ENCODE measurements around the gene RNF169.
"Not testable (repeated sequence)": the region's sequence is repeated elsewhere in the genome, so short reads cannot be mapped to it uniquely, and the experiment has no call there.

RNF169 gene

DNA sequence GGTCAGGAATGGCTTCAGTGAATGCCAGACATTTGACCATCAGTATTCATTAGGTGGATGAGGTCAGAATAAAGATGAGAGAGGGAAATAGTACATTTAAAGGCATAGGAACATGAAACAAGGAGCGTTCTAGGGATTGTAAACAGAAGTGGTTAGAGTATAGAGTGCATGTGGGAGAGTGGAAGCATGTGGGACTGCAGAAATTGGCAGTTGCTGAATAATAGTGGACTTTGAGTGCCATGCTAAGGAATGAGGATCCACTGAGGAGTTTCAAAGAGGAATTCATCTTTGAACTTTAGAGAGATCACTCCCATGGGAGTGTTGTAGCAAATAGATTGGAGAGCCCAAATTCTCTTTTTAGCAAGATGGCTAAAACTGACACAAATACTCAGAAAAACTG is 7.9 kb downstream of the RNF169 start:
- no peak for FAIRE-seq

DNA sequence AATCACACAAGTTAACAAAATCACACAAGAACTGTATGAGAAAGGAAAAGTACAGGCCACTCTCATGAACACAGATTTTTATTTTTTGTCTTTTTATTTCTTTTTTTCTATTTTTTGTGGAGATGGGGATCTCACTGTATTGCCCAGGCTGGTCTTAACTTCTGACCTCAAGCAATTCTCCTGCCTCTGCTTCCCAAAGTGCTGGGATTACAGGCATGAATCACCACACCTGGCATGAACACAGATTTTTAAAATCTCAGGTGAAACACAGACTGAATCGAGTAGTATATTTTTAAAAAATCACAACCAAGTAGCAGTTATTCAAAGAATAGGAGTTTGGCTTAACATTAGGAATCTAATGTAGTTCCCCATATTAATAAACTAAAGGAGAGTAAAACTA is 18.3 kb downstream of the RNF169 start:
- FAIRE-seq (no peak), DNase-seq (ENCODE audit: extremely low spot score, insufficient read length, low read depth) (no peak)

More for the DNA sequence above, 7.9 kb downstream of the RNF169 start:
- DNase-seq (ENCODE audit: extremely low spot score, insufficient read length, low read depth), result no peak

DNA sequence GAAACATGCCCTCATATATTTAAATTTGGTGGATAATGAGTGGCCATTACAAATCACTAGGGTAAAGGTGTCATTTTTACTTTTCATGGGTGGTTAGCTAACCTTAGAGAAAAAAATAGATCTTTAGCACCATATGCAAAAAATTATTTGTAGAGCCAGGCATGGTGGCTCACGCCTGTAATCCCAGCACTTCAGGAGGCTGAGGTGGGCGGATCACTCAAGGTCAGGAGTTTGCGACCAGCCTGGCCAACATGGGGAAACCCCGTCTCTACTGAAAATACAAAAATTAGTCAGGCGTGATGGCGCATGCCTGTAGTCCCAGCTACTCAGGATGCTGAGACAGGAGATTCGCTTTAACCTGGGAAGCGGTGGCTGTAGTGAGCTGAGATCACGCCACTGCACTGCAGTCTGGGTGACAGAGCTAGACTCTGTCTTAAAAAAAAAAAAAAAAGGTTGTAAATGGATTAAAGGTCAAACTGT is 19.6 kb downstream of the RNF169 start:
- not testable (repeated sequence) for DNase-seq (ENCODE audit: extremely low spot score, insufficient read length, low read depth)
- FAIRE-seq, result peak; percentile 90

DNA sequence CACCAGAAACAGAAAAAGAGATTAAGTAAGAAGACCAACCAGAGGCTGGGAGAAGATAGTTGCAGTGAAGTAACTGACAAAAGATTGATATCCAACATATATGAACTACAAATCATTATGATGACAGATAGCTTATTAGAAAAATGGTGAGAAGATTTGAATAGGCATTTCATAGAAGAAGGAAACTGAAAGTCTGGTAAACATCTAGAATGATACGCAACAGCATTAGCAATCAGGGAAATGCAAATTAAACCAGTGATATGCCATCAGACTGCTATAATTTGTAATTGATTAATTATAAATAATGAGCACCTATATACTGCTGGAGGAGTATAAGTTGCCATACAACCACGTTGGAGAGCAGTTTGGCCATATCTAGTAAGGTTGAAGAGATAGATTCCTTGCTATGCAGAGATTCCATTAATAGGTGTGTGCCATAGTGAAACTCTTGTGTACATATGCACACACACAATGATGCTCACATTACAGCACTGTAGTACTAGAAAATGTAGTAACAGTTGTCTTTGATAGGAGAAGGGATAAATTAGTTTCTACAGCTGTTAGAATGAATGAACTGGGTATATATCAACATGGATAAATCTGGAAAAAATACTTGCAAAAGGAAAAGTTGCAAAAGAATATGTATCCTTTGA is 20.5 kb downstream of the RNF169 start:
- FAIRE-seq (no peak), DNase-seq (ENCODE audit: extremely low spot score, insufficient read length, low read depth) (no peak)

DNA sequence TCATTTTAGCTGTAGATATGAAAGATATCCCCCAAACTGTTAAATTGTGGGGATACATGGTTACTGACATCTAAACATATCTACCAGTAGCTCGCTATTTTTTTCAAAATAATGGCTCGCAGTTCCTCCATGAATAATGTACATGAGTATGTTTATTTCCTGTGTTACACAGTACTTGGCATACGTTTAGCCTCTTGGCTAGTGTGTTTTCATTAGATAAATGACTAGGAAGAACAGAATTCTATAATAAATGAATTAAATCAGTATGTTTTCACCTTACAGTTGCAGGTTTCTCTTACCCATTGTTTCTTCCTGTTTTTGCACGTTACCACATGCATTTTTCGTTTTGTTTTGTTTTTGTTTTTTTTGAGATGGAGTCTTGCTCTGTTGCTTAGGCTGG is 21.8 kb downstream of the RNF169 start:
- FAIRE-seq (no peak), DNase-seq (ENCODE audit: extremely low spot score, insufficient read length, low read depth) (no peak)

DNA sequence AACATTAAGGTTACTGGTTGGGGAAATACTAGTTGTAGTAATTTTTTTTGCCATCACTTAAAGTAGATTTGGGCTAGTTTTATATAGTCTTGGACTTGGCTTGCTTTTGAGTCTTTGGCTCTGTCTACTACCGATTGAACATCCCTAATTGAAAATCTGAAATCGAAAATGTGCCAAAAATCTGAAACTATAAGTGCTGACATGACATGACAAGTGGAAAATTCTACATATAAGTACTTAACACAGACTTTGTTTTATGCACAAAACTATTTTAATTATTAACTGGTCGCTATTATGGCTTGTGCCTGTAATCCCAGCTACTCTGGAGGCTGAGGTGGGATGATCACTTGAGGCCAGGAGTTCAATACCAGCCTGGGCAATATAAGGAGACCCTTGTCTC is 22.5 kb downstream of the RNF169 start:
- no peak for DNase-seq (ENCODE audit: extremely low spot score, insufficient read length, low read depth)
- no peak for FAIRE-seq

DNA sequence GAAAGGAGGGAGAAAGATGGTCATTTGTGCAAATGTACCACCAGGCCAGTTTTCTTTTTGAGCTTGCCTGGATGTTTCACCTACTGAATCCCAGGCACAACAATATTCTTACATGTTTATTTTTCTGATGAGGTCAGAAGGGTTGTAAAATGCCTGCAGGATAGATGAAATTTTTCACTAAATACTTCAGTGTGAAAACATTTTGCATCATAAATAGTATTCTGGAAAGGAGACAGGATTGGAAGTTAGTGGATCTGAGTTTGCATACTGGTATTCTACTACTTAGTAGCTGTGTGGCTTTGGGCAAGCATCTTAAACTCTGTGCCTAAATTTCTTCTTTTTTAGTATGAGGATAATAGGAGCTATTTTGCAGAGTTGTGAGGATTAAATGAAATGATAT is 24.8 kb downstream of the RNF169 start:
- FAIRE-seq (no peak), DNase-seq (ENCODE audit: extremely low spot score, insufficient read length, low read depth) (no peak)

DNA sequence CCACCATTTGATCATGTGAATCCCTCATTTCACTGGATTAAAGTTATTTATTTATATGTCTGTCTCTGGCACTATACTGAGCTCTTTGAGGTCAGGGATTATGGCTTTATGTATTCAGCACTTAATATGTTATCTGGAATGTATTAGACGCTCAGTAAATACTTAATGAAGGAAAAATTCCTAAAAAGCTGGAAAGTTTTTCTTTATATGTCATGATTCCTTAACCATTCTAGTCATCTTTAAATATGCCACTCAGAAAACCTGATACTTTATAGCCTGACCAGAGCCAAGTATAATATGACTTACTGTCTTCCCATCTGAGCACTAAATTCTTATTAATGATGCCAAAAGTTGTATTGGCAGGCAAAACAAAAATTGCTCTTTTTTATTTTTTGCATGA is 27.1 kb downstream of the RNF169 start:
- FAIRE-seq (no peak), DNase-seq (ENCODE audit: extremely low spot score, insufficient read length, low read depth) (no peak)

DNA sequence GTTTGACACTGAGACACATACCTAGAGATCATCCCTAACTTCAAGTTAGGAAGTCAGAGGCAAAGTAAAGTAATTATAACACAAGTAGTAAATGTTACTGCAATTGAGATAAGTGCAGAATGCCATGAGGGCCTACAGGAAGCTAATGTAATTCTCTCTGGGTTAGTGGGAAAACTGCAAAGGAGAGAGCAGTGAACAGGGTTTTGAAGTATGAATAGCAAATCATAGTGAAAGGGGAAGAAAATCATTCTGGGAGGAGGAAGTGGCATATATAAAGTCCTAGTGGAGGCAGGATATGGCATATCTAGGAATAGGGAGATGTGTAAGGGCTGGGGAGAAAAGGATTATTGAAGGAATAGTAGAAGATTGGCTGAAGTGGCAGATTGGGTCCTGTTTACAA is 27.9 kb downstream of the RNF169 start:
- DNase-seq (ENCODE audit: extremely low spot score, insufficient read length, low read depth) (no peak), FAIRE-seq (no peak)

DNA sequence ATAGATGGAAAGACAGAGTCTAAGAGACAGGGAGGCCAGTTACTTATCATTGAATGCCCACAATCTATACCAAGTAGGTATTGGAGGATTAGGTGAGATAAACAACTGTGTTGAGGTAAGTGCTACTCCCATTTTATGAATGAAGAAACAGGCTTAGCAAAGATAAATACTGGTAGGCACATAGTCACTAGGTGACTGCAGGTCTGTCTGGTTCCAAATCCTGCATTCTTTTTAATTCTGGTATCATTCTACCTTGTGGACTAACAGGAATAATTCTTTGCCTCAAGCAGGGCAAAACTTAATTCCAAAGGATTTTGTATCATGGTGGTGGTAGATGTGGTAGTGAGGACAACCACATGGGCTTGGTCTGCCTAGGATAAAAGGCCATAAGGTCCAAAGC is 28.4 kb downstream of the RNF169 start:
- FAIRE-seq (no peak), DNase-seq (ENCODE audit: extremely low spot score, insufficient read length, low read depth) (no peak)

DNA sequence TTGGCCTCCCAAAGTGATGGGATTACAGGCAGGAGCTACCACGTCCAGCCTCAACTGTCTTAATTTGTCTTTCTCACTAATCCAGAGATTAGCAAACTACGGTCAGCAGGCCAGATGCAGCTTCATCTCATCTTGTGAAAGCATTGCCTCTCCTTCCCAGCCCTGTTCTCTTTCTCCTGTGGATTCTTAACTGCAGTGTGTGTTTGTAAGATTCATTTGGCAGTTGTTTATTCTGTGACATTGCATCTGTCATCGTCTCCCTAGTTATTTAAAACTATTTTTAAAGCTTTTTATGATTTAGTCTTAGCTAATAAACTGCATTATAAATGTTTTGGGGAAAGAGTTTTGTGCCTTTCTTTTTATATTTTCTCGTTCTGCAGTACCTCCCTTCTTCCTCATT is 29.2 kb downstream of the RNF169 start:
- FAIRE-seq (no peak), DNase-seq (ENCODE audit: extremely low spot score, insufficient read length, low read depth) (no peak)

DNA sequence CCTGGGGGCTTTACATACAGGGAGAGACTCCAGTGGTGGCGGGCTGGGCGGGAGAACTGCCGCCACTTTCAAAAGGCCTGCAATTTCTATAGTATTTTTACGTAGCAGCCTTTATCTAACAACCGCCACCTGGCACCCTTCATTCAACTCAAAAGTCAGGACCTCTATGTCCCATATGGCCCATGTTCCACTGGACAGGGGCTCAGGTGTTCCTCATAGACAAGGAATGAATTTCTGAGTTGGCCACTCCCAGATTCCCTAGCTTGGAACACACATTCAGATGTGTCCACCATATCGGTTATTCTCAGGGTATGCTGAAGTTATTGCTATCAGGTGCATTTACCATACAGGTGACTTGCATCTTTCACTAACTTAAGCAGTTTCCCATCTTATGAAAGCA is 29.9 kb downstream of the RNF169 start:
- FAIRE-seq (no peak), DNase-seq (ENCODE audit: extremely low spot score, insufficient read length, low read depth) (no peak)

DNA sequence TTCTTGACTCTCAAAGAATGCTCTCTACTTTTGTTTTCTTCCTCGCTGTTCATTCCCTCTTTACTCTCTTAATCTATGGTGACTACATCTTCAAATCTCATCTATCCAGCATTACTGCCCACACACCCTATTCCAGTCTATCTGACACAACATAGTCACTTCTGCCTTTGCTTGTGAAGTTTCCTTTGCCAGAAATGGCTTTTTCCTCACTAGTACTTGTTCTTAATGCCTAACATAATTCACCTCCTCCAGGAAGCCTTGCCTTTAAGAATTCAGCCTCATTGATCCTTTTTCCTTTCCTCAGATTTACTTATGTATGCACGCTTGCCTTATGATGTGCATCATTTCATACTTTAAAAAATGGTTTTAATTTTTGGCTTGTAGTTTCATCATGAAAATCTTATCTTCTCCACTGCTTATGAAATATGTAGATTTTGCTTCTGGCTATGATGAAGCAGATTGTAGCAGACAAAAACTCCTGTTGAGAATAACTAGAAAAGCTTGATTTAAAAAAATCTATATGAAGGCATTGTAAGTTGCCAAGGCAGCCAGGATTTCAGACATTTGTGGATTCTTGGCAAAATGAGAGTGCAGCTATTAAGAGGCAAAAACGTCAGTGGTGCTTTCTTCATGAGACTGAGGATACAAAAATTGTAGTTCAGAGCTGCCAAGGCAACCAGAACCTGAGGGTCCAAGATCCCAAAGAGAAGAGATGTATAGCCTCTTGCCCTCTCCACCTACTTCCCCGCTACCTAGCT is 31.8 kb downstream of the RNF169 start:
- FAIRE-seq (no peak), DNase-seq (ENCODE audit: extremely low spot score, insufficient read length, low read depth) (no peak)

DNA sequence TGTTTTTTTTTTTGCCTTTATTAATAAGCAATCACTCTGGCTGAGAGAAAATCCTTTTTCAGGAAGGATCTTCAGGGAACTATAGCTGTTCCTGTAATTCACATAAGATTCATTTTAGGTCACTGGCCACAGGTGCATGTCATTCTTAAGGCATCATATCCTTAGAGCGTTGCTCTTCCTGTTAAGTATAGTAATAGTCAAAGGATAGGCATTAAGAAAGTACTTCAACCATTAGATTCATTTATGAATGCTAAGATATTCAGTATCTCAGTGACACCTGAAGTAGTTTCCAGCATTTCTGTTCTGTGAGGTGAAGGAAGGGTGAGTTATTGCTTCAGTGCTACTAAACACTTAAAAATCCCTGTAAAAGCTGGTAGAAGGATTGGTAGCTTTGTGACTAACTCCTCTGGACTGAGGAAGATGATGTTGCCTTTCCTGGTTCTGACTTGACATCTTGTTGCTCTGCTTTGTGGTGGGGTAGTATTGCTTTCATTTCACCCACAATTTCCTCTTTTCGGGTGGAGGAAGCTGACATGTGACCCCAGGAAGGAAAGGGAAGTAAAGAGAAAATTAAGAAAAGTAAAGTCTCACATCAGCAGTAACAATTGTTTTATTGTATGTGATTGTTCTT is 34.7 kb downstream of the RNF169 start:
- DNase-seq (ENCODE audit: extremely low spot score, insufficient read length, low read depth), result peak; percentile 37
- peak; percentile 92 for FAIRE-seq

DNA sequence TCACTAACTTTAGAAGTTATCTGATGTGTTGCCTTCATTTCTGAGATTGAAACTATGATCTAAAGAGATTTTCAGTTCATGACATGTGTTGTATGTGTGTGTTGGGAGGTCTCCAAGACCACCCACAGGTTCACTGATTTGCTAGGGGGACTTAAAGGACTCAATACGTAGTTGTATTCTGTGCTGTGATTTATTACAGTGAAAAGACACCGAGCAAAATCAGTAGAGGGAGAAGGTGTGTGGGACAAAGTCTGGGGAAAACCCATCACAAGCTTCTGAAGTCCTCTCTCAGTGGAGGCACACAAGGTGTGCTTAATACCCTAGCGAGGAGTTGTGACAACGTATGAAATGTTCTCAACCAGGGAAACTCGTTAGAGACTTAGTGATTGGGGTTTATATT is 35.6 kb downstream of the RNF169 start:
- FAIRE-seq, result peak; percentile 79
- DNase-seq (ENCODE audit: extremely low spot score, insufficient read length, low read depth), result no peak

DNA sequence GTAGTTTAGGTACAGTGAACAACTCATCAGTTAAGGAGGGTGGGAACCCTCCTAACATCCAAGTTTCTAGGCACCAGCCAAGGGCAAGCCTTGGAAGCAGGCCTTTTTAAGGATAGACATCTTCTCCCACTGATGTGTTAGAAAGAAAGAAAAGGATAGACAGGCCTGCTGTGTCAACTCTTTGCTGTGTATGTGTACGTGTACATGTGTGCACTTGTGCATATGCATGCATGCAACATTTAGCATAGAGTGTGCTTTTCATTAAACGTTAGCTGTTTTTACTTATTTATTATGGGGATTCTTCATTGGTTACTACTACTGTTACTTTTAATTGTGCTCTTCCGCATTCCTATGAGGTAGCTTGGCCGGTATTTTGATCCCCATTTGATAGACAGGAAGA is 36.1 kb downstream of the RNF169 start:
- no peak for FAIRE-seq
- no peak for DNase-seq (ENCODE audit: extremely low spot score, insufficient read length, low read depth)

DNA sequence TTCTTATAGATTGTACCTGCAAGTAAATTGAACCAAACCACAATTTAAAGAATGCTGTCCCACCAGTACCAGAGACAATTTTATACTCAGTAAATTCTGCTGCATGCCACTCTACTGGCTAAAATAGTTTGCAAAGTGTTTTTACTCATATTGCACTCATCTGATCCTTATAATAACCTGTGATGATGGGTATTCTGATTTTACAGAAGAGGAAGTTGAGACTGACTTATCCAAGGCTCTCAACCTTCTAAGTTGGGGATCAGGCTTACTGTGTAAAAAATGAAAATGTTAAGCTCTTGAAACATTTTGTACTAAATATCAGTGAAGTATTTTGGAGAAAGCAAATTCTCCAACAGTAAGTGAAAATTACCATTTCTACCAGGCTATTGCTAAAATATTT is 37.9 kb downstream of the RNF169 start:
- FAIRE-seq, result no peak
- no peak for DNase-seq (ENCODE audit: extremely low spot score, insufficient read length, low read depth)

DNA sequence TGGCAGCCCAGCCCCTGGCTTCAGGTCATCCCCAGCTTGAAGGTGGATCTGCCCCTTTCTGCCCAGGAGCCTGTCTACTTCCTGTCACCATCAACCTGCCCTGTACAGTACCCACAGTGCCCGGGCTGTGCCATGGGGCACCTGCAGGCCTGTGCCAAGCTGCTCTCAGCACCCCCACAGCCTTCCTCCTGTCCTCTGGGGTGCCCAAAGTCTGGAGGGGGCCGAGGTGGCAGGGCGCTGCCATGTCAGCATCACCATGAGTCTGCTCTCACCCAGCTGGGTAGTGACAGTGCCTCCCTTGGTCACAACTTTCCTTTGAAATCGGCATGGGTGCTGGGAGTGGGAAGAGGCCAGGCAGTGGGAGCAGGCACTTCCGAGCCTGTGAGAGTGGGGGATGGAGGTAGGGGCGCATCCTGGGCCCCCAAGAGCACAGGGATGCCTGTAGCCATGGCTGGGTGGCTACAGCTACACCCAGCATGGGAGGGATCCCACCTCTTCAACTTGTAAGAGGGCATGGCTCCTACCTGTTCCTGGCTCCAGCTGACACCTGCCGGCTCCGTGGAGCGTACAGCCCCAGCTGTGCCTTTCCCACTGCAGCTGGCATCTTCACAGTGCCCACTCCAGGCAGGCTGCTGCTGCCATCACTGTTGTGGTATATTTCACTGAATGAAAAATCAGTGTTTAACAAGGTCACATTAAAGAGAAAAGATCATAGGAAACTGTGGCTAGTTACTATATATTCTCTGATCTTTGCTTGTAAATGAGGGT is 42.9 kb downstream of the RNF169 start:
- no peak for DNase-seq (ENCODE audit: extremely low spot score, insufficient read length, low read depth)
- FAIRE-seq, result no peak

DNA sequence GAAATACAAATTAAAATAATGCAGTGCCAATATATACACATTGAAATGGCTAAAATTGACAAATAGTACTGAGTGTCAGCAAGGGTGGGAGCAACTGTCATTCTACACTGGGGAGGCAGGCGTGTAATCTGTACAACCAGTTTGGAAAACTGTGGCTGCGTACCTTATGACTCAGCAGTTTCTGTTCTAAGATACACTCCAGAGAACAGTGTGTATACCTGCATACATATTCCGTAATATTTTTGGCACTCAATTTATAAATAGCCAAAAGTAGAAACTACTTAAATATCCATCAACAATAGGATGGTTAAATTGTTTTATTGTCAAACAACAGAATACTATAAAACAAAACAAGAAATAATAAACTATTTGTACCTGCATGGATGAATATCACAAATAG is 57.6 kb downstream of the RNF169 start:
- FAIRE-seq (no peak), DNase-seq (ENCODE audit: extremely low spot score, insufficient read length, low read depth) (no peak)

DNA sequence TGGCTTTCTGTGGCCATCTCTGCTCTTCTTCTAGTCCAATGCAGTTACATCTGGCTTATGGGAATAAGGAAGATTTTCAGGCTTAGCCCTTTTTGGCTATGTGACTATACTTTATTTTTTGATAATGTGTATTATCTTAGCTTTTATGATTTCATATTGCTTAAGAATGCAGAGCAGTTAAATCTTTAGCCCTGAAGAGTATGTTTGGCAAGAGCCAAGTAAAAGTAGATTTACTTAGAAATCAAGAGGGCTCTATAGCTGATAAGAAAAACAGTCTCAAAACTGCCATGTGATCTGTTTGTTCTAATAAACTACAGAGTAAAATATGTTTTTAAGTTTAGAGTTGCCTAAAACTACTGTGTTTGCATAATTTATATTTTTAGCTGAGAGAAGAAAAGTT is 61.2 kb downstream of the RNF169 start:
- FAIRE-seq (no peak), DNase-seq (ENCODE audit: extremely low spot score, insufficient read length, low read depth) (no peak)

DNA sequence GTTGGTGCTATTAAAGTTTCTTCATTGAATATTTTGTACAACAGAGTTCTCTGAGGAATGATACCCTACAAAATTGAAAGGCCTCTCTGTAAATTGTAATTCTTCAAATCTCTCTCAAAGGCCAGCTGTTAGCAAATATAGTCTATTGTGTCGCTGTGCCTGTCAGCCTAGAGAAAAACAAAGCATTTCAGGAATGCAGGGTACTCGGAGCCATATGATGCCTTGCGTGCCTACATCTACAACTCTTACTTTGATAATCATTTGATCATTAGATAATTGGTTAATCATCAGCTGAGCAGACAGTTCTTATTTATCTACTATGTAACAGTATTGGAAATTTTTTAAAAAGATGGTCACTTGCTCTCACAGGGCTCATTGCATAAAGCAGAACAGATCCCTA is 67.3 kb downstream of the RNF169 start:
- DNase-seq (ENCODE audit: extremely low spot score, insufficient read length, low read depth) (no peak), FAIRE-seq (no peak)
